Activated naive CD4-positive, alpha-beta T cell treated with anti-CD3 and anti-CD28 coated beads, Interleukin-2, amount 10 ng/mL, durations not matched to agents 5 hours and 36 hours (primary cell): Measurements from ENCODE around the gene RPS5. TPM values are rescaled to one million over a fixed set of nuclear protein-coding genes. Genes with fewer than 3 reads are reported as not detected.

Experiments used
- microRNA-seq: library from miRNA; unstranded; fragments of <30 nt; microRNA quantifications from one replicate; pipeline ENCODE4 v1.2.0, GENCODE V29; 2022; ENCODE audit warnings: borderline microRNAs expressed, borderline replicate concordance
- total RNA-seq, 2 experiments: library from RNA; stranded (reverse); gene quantifications; one replicate each; pipeline ENCODE4 v1.2.3, GENCODE V29; 2021

The RPS5 gene
- 1,000 to 10,000 TPM; 1,327 to 1,390 TPM for total RNA-seq

GRCh38 chr19:58386576-58387337 lies at the start of gene RPS5:
TSS of gene RPS5 (plus strand) at chr19:58387269. CDS start at chr19:58388138, 869 bp downstream.

GRCh38 chr19:58352760-58353671 lies 34.1 kb upstream of the RPS5 start, which contains the start of gene A1BG:
TSS of gene A1BG (minus strand) at chr19:58353492. CDS start at chr19:58353437, 55 bp downstream.

DNA sequence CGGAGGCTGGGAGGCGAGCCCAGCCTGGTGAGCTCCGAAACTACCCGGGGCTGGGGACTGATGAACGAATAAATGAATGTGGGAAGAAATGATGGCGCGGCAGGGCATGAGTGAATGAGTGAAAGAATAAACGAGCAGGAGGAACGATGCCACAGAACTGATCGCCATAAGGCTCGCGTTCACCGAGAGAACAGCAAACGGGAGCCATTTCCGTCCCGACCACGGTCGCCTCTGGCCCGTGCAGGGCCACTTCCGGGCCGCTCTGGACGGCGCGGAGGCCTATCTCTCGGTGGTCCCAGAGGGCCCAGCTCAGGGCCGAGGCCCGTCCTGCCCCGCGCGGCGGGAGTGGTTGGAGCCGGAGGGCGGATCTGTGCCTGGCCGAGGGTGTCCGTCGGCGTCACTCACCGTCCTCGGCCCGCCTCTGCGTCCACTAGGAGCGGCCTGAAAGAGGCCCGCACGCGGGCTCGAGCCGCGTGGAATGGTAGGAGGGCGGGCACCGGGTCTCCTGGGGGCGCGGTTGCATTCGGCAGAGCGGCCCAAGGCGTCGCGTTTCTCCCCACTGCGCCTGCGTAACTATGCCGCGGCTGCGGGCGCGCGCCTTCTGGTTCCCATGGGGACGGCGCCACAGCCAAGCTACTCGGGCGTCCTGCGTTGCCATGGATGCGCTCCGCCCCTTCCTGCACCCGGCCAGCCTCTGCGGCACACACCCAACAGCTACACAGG lies 24.6 kb upstream of the RPS5 start, which contains the start of gene ZNF497:
TSS of gene ZNF497 (minus strand) at position 480 of the 723 bp plus-strand sequence. CDS start 5,116 bp downstream, outside the sequence.

DNA sequence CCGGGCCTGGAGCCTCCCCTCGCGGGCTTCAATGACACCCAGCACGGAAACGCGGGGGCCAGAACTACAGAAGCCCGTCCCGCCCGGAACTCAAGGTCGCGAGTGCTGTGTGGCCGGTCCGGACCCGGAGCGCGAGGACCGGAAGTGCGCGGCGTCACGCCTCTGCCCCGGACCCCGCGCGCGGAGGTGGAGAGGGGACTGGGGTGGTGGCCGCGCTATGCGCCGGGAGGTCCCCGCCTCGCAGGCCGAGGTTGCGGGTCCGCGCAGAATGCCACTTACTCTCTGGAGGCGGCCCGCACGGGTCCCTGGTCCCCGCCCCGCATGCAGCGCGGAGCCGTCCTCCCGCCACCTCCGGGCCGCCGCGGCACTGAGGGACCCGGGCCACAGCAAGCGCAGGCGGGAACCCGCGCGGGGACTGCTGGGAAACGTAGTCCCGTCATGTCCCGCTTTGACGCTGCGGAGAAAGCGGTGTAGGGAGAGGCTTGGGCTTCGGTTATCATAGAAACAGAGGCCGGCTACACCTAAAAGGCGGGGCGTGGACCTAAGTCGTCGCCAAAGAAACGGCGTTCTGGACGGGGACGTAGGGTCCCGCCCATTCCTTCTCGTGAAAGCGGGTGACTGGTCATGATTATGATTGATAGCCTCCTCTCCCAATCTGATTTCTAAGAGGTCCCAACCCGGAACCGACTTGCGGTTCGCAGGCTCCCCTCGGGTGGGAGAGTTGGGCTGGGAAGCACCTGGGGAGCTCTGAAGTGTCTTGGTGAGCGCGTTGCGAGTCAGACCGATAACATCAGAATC lies 6.2 kb upstream of the RPS5 start, which contains the start of gene ZNF837:
TSS of gene ZNF837 (minus strand) at position 369 of the 798 bp plus-strand sequence. CDS start 11,698 bp downstream, outside the sequence.

DNA sequence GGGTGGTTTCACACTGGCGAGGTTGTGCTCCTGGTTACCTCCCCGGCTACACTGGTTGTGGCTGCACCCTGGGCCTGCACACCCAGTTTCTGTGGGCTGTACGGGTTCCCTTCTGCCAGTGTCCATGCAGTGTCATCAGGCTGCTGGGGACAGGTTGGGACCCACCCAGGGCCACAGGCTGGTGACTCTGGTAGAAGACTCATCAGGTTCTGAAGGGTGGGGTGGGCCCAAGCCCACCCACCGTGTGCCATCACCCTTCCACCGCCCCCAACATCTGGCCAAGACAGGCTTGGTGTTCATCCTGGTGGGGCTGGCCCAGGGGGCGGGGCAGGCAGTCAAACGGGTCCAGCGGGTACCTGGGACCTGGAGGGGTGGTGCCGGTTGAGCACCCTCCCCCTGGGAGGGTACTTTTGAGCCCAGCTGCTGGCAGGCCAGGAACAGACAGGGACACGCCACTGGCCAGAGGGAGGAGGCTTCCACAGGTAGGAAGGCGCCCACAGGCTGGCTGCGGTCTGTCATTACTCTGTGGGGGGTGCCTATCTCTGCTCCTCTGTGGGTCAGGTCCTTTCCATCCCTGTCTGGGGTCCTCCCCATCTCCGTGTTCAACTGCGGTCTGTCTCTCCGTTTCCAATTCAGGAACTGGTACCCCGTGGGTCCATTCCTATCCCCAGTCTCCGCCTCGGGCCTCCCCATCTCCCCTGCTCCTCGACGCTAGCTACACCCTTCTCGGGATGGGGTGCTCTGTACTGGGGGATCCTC lies 8.3 kb downstream of the RPS5 start, which contains the start of gene RNF225:
TSS of gene RNF225 (plus strand) at position 437 of the 759 bp plus-strand sequence. CDS start 434 bp downstream, outside the sequence.

DNA sequence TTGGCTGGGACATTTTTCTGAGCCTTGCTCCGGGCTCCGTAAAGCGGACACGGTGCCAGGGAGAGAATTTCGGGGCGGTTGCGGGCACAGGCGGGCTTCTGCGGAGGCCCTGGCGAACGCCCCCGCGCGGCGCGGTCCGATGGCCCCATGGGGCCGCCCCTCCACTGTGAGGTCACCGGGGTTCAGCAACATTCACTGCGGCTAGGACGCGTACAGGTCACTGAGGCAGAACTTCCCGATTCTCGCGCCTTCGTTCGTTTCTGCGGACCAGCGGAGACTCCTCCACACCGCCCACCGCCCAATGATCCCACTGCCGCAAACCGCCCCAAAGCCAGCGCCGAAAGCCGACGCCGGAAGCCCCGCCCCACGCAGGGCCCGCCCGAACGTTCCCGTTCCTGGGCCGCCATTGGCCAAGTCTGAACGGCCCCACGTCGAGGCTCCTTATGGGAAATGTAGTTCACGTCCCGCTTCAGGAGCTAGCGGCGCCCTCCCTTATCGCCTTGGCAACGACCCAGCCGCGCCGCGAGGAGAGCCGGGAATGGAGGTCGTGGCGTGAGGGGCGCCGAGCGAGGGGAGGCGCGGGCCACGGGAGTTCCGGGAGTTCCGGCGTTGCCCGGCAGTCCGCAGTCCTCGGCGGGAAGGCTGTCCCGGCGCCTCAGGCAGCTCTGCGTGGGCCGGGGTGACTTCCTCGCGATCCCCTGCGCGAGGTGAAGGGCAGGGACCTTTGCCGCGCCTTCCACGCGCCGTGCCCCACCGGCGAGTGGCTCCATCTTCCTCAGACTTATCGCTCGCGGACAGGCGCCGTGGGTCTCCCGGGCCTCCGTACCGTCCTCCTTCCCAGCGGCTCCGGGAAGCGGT lies 21.3 kb downstream of the RPS5 start, which contains the start of gene ZNF584:
TSS of gene ZNF584 (plus strand) at position 498 of the 858 bp plus-strand sequence. CDS start 499 bp downstream, outside the sequence.

DNA sequence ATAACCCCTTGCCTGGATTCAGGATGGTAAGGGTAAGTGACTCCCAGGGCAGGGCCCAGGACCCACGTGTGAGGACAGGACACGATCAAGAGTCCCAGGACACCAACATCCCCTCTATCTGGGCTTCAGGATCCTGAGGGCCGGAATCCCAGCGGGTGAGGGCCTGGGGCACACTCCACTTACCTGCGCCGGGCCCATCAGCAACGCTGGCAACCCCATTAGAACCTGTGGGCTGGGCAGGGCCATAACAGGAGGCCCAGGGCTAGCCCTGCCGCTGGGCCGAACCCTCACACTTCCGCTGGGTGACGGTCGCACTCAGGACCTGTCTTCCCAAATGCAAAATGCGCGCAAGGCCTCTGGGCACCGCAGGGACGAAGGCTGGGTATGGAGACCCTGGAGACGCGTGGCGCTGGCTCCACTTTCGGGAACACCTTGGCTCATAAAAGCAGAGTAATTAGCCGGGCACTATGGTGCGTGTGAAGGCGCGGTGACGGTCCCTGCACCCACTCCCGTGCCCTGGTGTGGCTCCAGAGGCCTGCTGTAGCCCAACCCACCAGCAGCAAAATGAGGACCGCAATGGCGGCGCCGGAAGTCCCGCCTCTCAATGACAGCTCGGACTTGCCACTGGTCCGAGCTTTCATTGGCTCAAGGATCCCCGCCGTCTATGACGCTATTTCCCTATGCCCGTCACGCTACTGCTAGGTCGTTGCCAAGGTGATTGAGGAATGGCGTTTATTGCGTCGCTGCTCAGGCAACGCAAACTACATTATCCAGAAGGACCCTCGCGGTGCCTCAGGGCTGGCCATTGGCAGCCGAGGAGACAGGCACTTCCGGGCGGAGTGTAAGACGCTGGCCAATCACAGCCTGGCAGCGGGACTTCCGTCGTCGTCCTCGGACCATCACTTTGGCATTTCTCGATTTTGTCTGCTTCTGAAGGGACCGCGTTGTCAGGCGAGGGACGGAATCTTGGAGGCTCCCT lies 52.8 kb downstream of the RPS5 start, which contains the start of gene ZNF132:
TSS of gene ZNF132 (minus strand) at position 578 of the 979 bp plus-strand sequence. CDS start at position 246, 332 bp downstream.

Small RNA genes lying within 50 kb of the gene (microRNA-seq; reads per million reads assigned to microRNA genes)
- gene MIR4754: 0.63 reads per million

Other genes starting within 250 kb of the RPS5 start
- gene ZNF329, start 236.5 kb upstream of the RPS5 start, total RNA-seq: 1 to 10 TPM; 5.7 to 5.8 TPM
- 10 to 100 TPM; 30.8 to 32.7 TPM for gene ZNF274, start 204.2 kb upstream of the RPS5 start, total RNA-seq
- gene ZNF544, start 158.4 kb upstream of the RPS5 start, total RNA-seq: 10 to 100 TPM; 48.7 to 53.1 TPM
- gene ZNF8, start 108.3 kb upstream of the RPS5 start, total RNA-seq: 1 to 10 TPM; 5.7 to 6.2 TPM
- 10 to 100 TPM; 59.5 to 59.7 TPM for gene ERVK3-1, start 81.9 kb upstream of the RPS5 start, total RNA-seq
- gene ZSCAN22, start 60.3 kb upstream of the RPS5 start, total RNA-seq: 1 to 10 TPM; 4.6 to 5.3 TPM
- 1 to 10 TPM; 8.0 to 9.0 TPM for gene A1BG, start 33.8 kb upstream of the RPS5 start, total RNA-seq
- gene ZNF497, start 24.5 kb upstream of the RPS5 start, total RNA-seq: 1 to 10 TPM; 1.5 to 2.1 TPM
- gene ZNF837, start 6.2 kb upstream of the RPS5 start, total RNA-seq: 1 to 10 TPM; 1.8 to 2.3 TPM
- under 1 TPM; 0.31 to 0.35 TPM for gene RNF225, start 8.4 kb downstream of the RPS5 start, total RNA-seq
- 1 to 10 TPM; 4.4 to 5.3 TPM for gene ZNF584, start 21.4 kb downstream of the RPS5 start, total RNA-seq
- 1 to 10 TPM; 4.9 to 5.5 TPM for gene ZNF132, start 52.9 kb downstream of the RPS5 start, total RNA-seq
- 10 to 100 TPM; 10.6 to 12.1 TPM for gene ZNF324B, start 64.4 kb downstream of the RPS5 start, total RNA-seq
- gene ZNF324, start 79.8 kb downstream of the RPS5 start, total RNA-seq: 10 to 100 TPM; 13.5 to 13.7 TPM
- 1 to 10 TPM; 8.5 to 8.7 TPM for gene ZNF446, start 89.1 kb downstream of the RPS5 start, total RNA-seq
- gene SLC27A5, start 124.7 kb downstream of the RPS5 start, total RNA-seq: 10 to 100 TPM; 11.2 to 11.6 TPM
- gene ZBTB45, start 132.5 kb downstream of the RPS5 start, total RNA-seq: 10 to 100 TPM; 15.0 to 16.1 TPM
- 100 to 1,000 TPM; 358 to 381 TPM for gene TRIM28, start 156.8 kb downstream of the RPS5 start, total RNA-seq
- 100 to 1,000 TPM; 112 to 116 TPM for gene CHMP2A, start 167.8 kb downstream of the RPS5 start, total RNA-seq
- gene UBE2M, start 171.3 kb downstream of the RPS5 start, total RNA-seq: 10 to 100 TPM; 62.2 to 69.2 TPM
- 10 to 100 TPM; 32.9 to 39.7 TPM for gene MZF1, start 186.1 kb downstream of the RPS5 start, total RNA-seq